ENCODE measurements around the gene SLC35G4.
"Not testable (repeated sequence)": the region's sequence is repeated elsewhere in the genome, so short reads cannot be mapped to it uniquely, and the experiment has no call there.

The SLC35G4 gene

GRCh38 chr18:11609488-11609887, at the start of gene SLC35G4:
TSS of gene SLC35G4 (plus strand) at chr18:11609596. CDS start at chr18:11609596, 0 bp downstream.
- DNase-seq = not testable (repeated sequence)

- DNase-seq = no peak
Observed at GRCh38 chr18:11561293-11561692, 48.1 kb upstream of the SLC35G4 start.

GRCh38 chr18:11565716-11566115, 43.7 kb upstream of the SLC35G4 start:
- no peak for DNase-seq

- no peak for DNase-seq
Observed at GRCh38 chr18:11566236-11566965, 43.0 kb upstream of the SLC35G4 start.

- DNase-seq = no peak
Observed at GRCh38 chr18:11567396-11567795, 42.0 kb upstream of the SLC35G4 start.

GRCh38 chr18:11570073-11570588, 39.3 kb upstream of the SLC35G4 start:
- DNase-seq = no peak

- DNase-seq = no peak
Observed at GRCh38 chr18:11570769-11571412, 38.5 kb upstream of the SLC35G4 start.

GRCh38 chr18:11572201-11572600, 37.2 kb upstream of the SLC35G4 start:
- DNase-seq = no peak

- DNase-seq = no peak
Observed at GRCh38 chr18:11574545-11574944, 34.9 kb upstream of the SLC35G4 start.

GRCh38 chr18:11577271-11578112, 31.9 kb upstream of the SLC35G4 start:
- no peak for DNase-seq

GRCh38 chr18:11578799-11579198, 30.6 kb upstream of the SLC35G4 start:
- DNase-seq = no peak

GRCh38 chr18:11579916-11580315, 29.5 kb upstream of the SLC35G4 start:
- no peak for DNase-seq

GRCh38 chr18:11581286-11581685, 28.1 kb upstream of the SLC35G4 start:
- DNase-seq = no peak

- DNase-seq = no peak
Observed at GRCh38 chr18:11585596-11585995, 23.8 kb upstream of the SLC35G4 start.

GRCh38 chr18:11586896-11587295, 22.5 kb upstream of the SLC35G4 start:
- no peak for DNase-seq

GRCh38 chr18:11587432-11587831, 22.0 kb upstream of the SLC35G4 start:
- DNase-seq = no peak

- DNase-seq = no peak
Observed at GRCh38 chr18:11587846-11588245, 21.6 kb upstream of the SLC35G4 start.

- DNase-seq = no peak
Observed at GRCh38 chr18:11591957-11592356, 17.4 kb upstream of the SLC35G4 start.

- DNase-seq = no peak
Observed at GRCh38 chr18:11600321-11600720, 9.1 kb upstream of the SLC35G4 start.

GRCh38 chr18:11607906-11608305, 1.5 kb upstream of the SLC35G4 start:
- DNase-seq = no peak

GRCh38 chr18:11608618-11609017, 778 bp upstream of the SLC35G4 start:
- DNase-seq = not testable (repeated sequence)

- not testable (repeated sequence) for DNase-seq
Observed at GRCh38 chr18:11613073-11613472, 3.7 kb downstream of the SLC35G4 start.

GRCh38 chr18:11613611-11614010, 4.2 kb downstream of the SLC35G4 start:
- not testable (repeated sequence) for DNase-seq

All from activated CD4-positive, alpha-beta T cell treated with anti-CD3 and anti-CD28 coated beads, Interleukin-2, amount 50 U/mL, for 48 hours (primary cell).